Tibial nerve (tissue), 4 donors: Measurements from ENCODE around the gene TTC38. TPM values are rescaled to one million over a fixed set of nuclear protein-coding genes. Genes with fewer than 3 reads are reported as not detected.

Source experiments
- DNase-seq, 2 donors: peaks; one replicate each; pipeline ENCODE4 v3.0.0-alpha.2; 2019; ENCODE audit warnings: low spot score in 2 of 2
- H3K27ac ChIP-seq, 4 donors: fragments of 200-600 bp; sonication (generic) in 3 of 4; one replicate each; pipeline ENCODE4 v1.5.1; 2017 to 2019; ENCODE audit warnings: mild to moderate bottlenecking in 1 of 4
- H3K27me3 ChIP-seq, 2 donors: fragments of 200-600 bp; sonication (generic) in 1 of 2; one replicate each; pipeline versions ENCODE4 v1.5.1 to v1.6.0; 2017 to 2019
- H3K36me3 ChIP-seq, 3 donors: fragments of 200-600 bp; sonication (generic); one replicate each; pipeline ENCODE4 v1.5.1; 2018 to 2019
- H3K4me1 ChIP-seq, 4 donors: fragments of 200-600 bp; sonication (generic) in 3 of 4; one replicate each; pipeline ENCODE4 v1.5.1; 2017 to 2019
- H3K4me3 ChIP-seq, 4 donors: fragments of 200-600 bp; sonication (generic) in 3 of 4; one replicate each; pipeline ENCODE4 v1.5.1; 2017 to 2019; ENCODE audit warnings: mild to moderate bottlenecking in 1 of 4, moderate library complexity in 1 of 4
- H3K9me3 ChIP-seq, 4 donors: fragments of 200-600 bp; sonication (generic) in 3 of 4; one replicate each; pipeline ENCODE4 v1.5.1; 2017 to 2019
- EP300 ChIP-seq, 2 donors: sonication (generic); formaldehyde crosslinking; IDR thresholded peaks; one replicate each; pipeline ENCODE4 v1.6.1; 2017; ENCODE audit warnings: antibody characterized with exemption in 2 of 2, mild to moderate bottlenecking in 1 of 2
- POLR2A ChIP-seq, 2 donors: fragments of 450-650 bp; IDR thresholded peaks; one replicate each; pipeline ENCODE4 v1.6.1; 2017; ENCODE audit warnings: antibody characterized with exemption in 2 of 2, mild to moderate bottlenecking in 2 of 2, moderate library complexity in 2 of 2
- WGBS, 2 donors: methylation state at CpG; one replicate each; pipeline ENCODE4 v1.1.5; 2018; 5-methylcytosine and 5-hydroxymethylcytosine counted together
- total RNA-seq, 4 donors: library from RNA; depleted of rRNA; stranded (reverse); fragments of >200 nt; gene quantifications; one replicate each; pipeline ENCODE4 v1.1.0, GENCODE V29; 2016
- TF ChIP-seq, protein P1 (sequence below), 5 experiments: fragments of 200-600 bp in 3 of 5; fragments of 450-650 bp in 2 of 5; sonication (generic) in 3 of 5; IDR thresholded peaks; one replicate each; pipeline ENCODE4 v1.5.1; 2016 to 2019; ENCODE audit warnings: antibody characterized with exemption in 5 of 5, mild to moderate bottlenecking in 3 of 5, moderate library complexity in 2 of 5

TTC38 gene
- total RNA-seq, 4 donors from 2014 or later = 63.2 to 85.2 (median 74.2) TPM

GRCh38 chr22:46294784-46295183 lies 27.0 kb downstream of the TTC38 start:
- 89 to 94% methylated on average over 2 of the region's 2 CpGs for WGBS, 2 donors
- DNase-seq = no peak
- peaks cover 0 to 23% (median 15%) of the 10 kb centered on the region in 4 donors for H3K4me1 ChIP-seq
- H3K36me3 ChIP-seq = peaks cover 3 to 44% (median 4%) of the 10 kb centered on the region in 3 donors
- TF ChIP-seq, protein P1, sequence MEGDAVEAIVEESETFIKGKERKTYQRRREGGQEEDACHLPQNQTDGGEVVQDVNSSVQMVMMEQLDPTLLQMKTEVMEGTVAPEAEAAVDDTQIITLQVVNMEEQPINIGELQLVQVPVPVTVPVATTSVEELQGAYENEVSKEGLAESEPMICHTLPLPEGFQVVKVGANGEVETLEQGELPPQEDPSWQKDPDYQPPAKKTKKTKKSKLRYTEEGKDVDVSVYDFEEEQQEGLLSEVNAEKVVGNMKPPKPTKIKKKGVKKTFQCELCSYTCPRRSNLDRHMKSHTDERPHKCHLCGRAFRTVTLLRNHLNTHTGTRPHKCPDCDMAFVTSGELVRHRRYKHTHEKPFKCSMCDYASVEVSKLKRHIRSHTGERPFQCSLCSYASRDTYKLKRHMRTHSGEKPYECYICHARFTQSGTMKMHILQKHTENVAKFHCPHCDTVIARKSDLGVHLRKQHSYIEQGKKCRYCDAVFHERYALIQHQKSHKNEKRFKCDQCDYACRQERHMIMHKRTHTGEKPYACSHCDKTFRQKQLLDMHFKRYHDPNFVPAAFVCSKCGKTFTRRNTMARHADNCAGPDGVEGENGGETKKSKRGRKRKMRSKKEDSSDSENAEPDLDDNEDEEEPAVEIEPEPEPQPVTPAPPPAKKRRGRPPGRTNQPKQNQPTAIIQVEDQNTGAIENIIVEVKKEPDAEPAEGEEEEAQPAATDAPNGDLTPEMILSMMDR (IDR thresholded peaks at IDR 0.05) = no peak
- TF ChIP-seq EP300 (IDR thresholded peaks at IDR 0.05) = no peak
- TF ChIP-seq POLR2A (IDR thresholded peaks at IDR 0.05) = no peak
- peaks cover 0 to 9% (median 0%) of the 10 kb centered on the region in 4 donors for H3K9me3 ChIP-seq
- no peaks in the 10 kb centered on the region for H3K27me3 ChIP-seq
- no peak overlapping the region for H3K4me3 ChIP-seq
- H3K27ac ChIP-seq = no peak overlapping the region

- TF ChIP-seq, protein P1 (IDR thresholded peaks at IDR 0.05) = no peak
- TF ChIP-seq EP300 (IDR thresholded peaks at IDR 0.05) (no peak), POLR2A (IDR thresholded peaks at IDR 0.05) (no peak)
- Histone ChIP-seq H3K4me1 (peaks cover 0 to 23% (median 15%) of the 10 kb centered on the region in 4 donors), H3K36me3 (peaks cover 0 to 37% (median 3%) of the 10 kb centered on the region in 3 donors), H3K27ac (peak overlapping the region in 3 of 4 donors; percentile 89 to 96 (median 94)), H3K4me3 (peak overlapping the region in 3 of 4 donors; percentile 54 to 70 (median 60)), H3K9me3 (peaks cover 0 to 9% (median 0%) of the 10 kb centered on the region in 4 donors), H3K27me3 (no peaks in the 10 kb centered on the region)
- WGBS, 2 donors = 57 to 62% methylated on average over 3 to 4 of the region's 4 CpGs
- DNase-seq = no peak
These were observed 27.6 kb downstream of the TTC38 start for GRCh38 chr22:46295277-46295971.

GRCh38 chr22:46296257-46297150 lies 28.7 kb downstream of the TTC38 start, which contains the start of gene GTSE1:
GTSE1 (plus strand) TSS chr22:46296870; CDS start chr22:46297401, 531 bp downstream.
- TF ChIP-seq POLR2A (IDR thresholded peaks at IDR 0.05) (peak; percentile 13 to 45), EP300 (IDR thresholded peaks at IDR 0.05) (peak; percentile 78 to 83)
- TF ChIP-seq, protein P1 (IDR thresholded peaks at IDR 0.05) = peak; percentile 22 to 57 (median 29)
- whole genome bisulfite sequencing, 2 donors = 0 to 1% methylated on average over 55 to 74 of the region's 76 CpGs

DNA sequence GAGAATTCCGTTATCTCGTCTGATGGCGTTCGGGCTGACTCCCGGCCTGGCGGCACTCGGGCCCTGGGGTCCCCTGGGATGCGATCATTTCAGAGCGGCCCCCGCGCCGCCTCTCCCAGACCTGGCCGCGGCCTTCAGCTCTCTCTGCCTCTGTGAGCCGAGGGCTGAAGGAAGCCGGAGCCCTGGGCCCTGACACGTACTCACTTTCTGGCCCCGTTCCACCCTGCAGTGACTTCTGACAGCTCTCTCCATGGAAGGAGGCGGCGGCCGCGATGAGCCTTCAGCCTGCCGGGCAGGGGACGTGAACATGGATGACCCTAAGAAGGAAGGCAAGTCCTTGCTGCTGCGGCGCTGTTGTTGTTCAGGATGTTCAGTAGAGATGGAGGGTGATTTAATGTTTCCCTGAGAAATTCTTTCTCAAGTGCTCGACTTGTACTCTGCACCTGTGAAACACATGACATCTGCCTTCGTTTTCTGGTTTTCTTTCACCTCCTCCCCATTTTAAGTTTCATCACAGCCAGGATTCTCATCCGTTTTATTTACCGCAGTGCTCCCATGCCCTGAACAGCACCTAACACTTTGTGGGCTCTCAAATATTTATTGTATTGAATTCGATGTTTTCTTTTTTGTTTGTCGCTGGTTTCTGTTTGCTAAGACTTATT lies 29.5 kb downstream of the TTC38 start:
- WGBS, 2 donors = 5 to 9% methylated on average over 21 to 24 of the region's 32 CpGs
- Histone ChIP-seq H3K4me1 (peaks cover 0 to 23% (median 15%) of the 10 kb centered on the region in 4 donors), H3K36me3 (peaks cover 0 to 19% (median 3%) of the 10 kb centered on the region in 3 donors), H3K27me3 (no peaks in the 10 kb centered on the region), H3K27ac (peak overlapping the region in 1 of 4 donors; percentile 94), H3K9me3 (peaks cover 0 to under 1% (median 0%) of the 10 kb centered on the region in 4 donors), H3K4me3 (peak overlapping the region; percentile 35 to 71 (median 65))
- no peak for DNase-seq
- TF ChIP-seq EP300 (IDR thresholded peaks at IDR 0.05) (no peak), POLR2A (IDR thresholded peaks at IDR 0.05) (no peak)
- TF ChIP-seq, protein P1 (IDR thresholded peaks at IDR 0.05) = no peak

More at GRCh38 chr22:46296257-46297150, 28.7 kb downstream of the TTC38 start, which contains the start of gene GTSE1:
- Histone ChIP-seq H3K4me1 (peaks cover 0 to 23% (median 15%) of the 10 kb centered on the region in 4 donors), H3K27me3 (no peaks in the 10 kb centered on the region), H3K27ac (peak within 1 kb of the TSS; percentile 68 to 96 (median 92)), H3K9me3 (peaks cover 0 to 8% (median 0%) of the 10 kb centered on the region in 4 donors), H3K4me3 (peak within 1 kb of the TSS; percentile 35 to 71 (median 65)), H3K36me3 (peaks cover 0 to 27% (median 3%) of the 10 kb centered on the region in 3 donors)
- peak; percentile 92 to 95 for DNase-seq
